CD14-positive monocyte (primary cell): ENCODE measurements around the gene NBAS. TPM values are rescaled to one million over a fixed set of nuclear protein-coding genes. Genes with fewer than 3 reads are reported as not detected.

Experiments used
- DNase-seq, 3 donors: peaks; one replicate each; pipeline ENCODE4 v3.0.0-alpha.2; 2011 to 2022
- H2AFZ ChIP-seq: 2 replicates; pipeline ENCODE4 v1.6.0; 2012; ENCODE audit warnings: mild to moderate bottlenecking, low read depth, low read length, inconsistent platforms; ENCODE audit not compliant: insufficient read depth, poor library complexity, severe bottlenecking
- H3K27ac ChIP-seq, 2 donors: 1 replicate in 1 of 2; 2 replicates in 1 of 2; pipeline ENCODE4 v1.5.1; 2012 to 2013; ENCODE audit warnings: low read length in 2 of 2, control low read depth in 1 of 2, inconsistent platforms in 1 of 2, low read depth in 1 of 2, mild to moderate bottlenecking in 1 of 2
- H3K27me3 ChIP-seq, 2 donors: one replicate each; pipeline versions ENCODE4 v1.6.0 to v1.6.1; 2011 to 2013; ENCODE audit warnings: low read length in 2 of 2; ENCODE audit not compliant: control insufficient read depth in 2 of 2, insufficient read depth in 2 of 2
- H3K36me3 ChIP-seq, 2 donors: replicated peaks in 1 of 2; 1 replicate in 1 of 2; 2 replicates in 1 of 2; pipeline versions ENCODE4 v1.5.1 to v1.6.1; 2012 to 2013; ENCODE audit warnings: low read length in 2 of 2, control low read depth in 1 of 2, inconsistent platforms in 1 of 2, mild to moderate bottlenecking in 1 of 2; ENCODE audit not compliant: insufficient read depth in 2 of 2, control insufficient read depth in 1 of 2
- H3K4me1 ChIP-seq, 2 donors: 1 replicate in 1 of 2; 2 replicates in 1 of 2; pipeline versions ENCODE4 v1.5.1 to v1.6.1; 2012 to 2013; ENCODE audit warnings: low read length in 2 of 2, control low read depth in 1 of 2, inconsistent platforms in 1 of 2, mild to moderate bottlenecking in 1 of 2, moderate library complexity in 1 of 2; ENCODE audit not compliant: insufficient read depth in 2 of 2, control insufficient read depth in 1 of 2
- H3K4me2 ChIP-seq: replicated peaks from 2 replicates; pipeline ENCODE3; 2012; ENCODE audit warnings: low read length, moderate library complexity, mild to moderate bottlenecking; ENCODE audit not compliant: poor library complexity, severe bottlenecking; ENCODE audit errors: extremely low read depth
- H3K4me3 ChIP-seq, 3 experiments: fragments of 200-600 bp in 1 of 3; sonication (generic) in 1 of 3; replicated peaks in 1 of 3; 1 replicate in 2 of 3; 2 replicates in 1 of 3; pipeline ENCODE4 v1.5.1; 2011 to 2013; ENCODE audit warnings: low read length in 3 of 3, mild to moderate bottlenecking in 3 of 3, control low read depth in 2 of 3, low read depth in 2 of 3, inconsistent platforms in 1 of 3, moderate library complexity in 1 of 3
- H3K79me2 ChIP-seq: 2 replicates; pipeline ENCODE4 v1.6.0; 2012; ENCODE audit warnings: mild to moderate bottlenecking, control low read depth, inconsistent platforms, low read length, moderate library complexity; ENCODE audit not compliant: insufficient read depth
- H3K9ac ChIP-seq: 2 replicates; pipeline ENCODE4 v1.6.0; 2017; ENCODE audit warnings: low read length, mild to moderate bottlenecking; ENCODE audit not compliant: insufficient read depth, poor library complexity, severe bottlenecking
- H3K9me3 ChIP-seq, 2 donors: replicated peaks in 1 of 2; 1 replicate in 1 of 2; 2 replicates in 1 of 2; pipeline versions ENCODE4 v1.5.1 to v1.6.1; 2012 to 2013; ENCODE audit warnings: low read length in 2 of 2, control low read depth in 1 of 2; ENCODE audit not compliant: control insufficient read depth in 1 of 2, insufficient read depth in 1 of 2
- H4K20me1 ChIP-seq: 2 replicates; pipeline ENCODE4 v1.6.0; 2012; ENCODE audit warnings: mild to moderate bottlenecking, low read length, control low read depth, moderate library complexity; ENCODE audit not compliant: insufficient read depth
- H3K27ac Mint-ChIP-seq, 7 donors: one replicate each; pipeline ENCODE4 v1.8.0; 2020; ENCODE audit warnings: mild to moderate bottlenecking in 7 of 7, mixed read lengths in 7 of 7, moderate library complexity in 6 of 7, inconsistent platforms in 2 of 7
- H3K27me3 Mint-ChIP-seq, 3 donors: one replicate each; pipeline ENCODE4 v1.8.0; 2021 to 2022; ENCODE audit warnings: low read depth in 3 of 3, mild to moderate bottlenecking in 3 of 3, mixed read lengths in 3 of 3, moderate library complexity in 3 of 3, inconsistent platforms in 1 of 3
- H3K36me3 Mint-ChIP-seq, 2 donors: one replicate each; pipeline ENCODE4 v1.8.0; 2020; ENCODE audit warnings: mixed read lengths in 2 of 2, inconsistent platforms in 1 of 2, mild to moderate bottlenecking in 1 of 2
- H3K4me1 Mint-ChIP-seq: one replicate; pipeline ENCODE4 v1.8.0; 2020; ENCODE audit warnings: mild to moderate bottlenecking, mixed read lengths
- H3K4me3 Mint-ChIP-seq, 2 donors: one replicate each; pipeline ENCODE4 v1.8.0; 2020; ENCODE audit warnings: mild to moderate bottlenecking in 2 of 2, mixed read lengths in 2 of 2, moderate library complexity in 1 of 2
- H3K9me3 Mint-ChIP-seq, 7 donors: one replicate each; pipeline ENCODE4 v1.8.0; 2020 to 2022; ENCODE audit warnings: mixed read lengths in 7 of 7, mild to moderate bottlenecking in 6 of 7, moderate library complexity in 6 of 7, inconsistent platforms in 2 of 7
- WGBS: methylation state at CpG from one replicate; pipeline ENCODE4 v1.1.5; 2013; ENCODE audit warnings: missing lambda C conversion rate; ENCODE audit not compliant: insufficient coverage; 5-methylcytosine and 5-hydroxymethylcytosine counted together
- intact Hi-C, 2 donors: fragments of 100-400 bp; cut with micrococcal nuclease; formaldehyde crosslinking; loops; one replicate each; pipeline versions ENCODE4 v1.15.0 to v1.15.1; 2023
- polyA plus RNA-seq, 3 donors: library from polyadenylated mRNA; depleted of rRNA in 1 of 3; unstranded in 2 of 3; stranded (reverse) in 1 of 3; fragments of 300-500 nt in 2 of 3; fragments of >200 nt in 1 of 3; fragmentation: Illumina TruSeq in 2 of 3; gene quantifications; 1 replicate in 2 of 3; 2 replicates in 1 of 3; pipeline ENCODE4 v1.2.3, GENCODE V29; 2012 to 2021
- TF ChIP-seq, protein P1 (sequence below): fragments of 200-600 bp; IDR thresholded peaks from one replicate; pipeline ENCODE4 v1.8.0; 2022; ENCODE audit warnings: antibody characterized with exemption, mild to moderate bottlenecking

Gene NBAS
- polyA plus RNA-seq, 3 donors = 8.9 to 10.9 (median 8.9) TPM

DNA sequence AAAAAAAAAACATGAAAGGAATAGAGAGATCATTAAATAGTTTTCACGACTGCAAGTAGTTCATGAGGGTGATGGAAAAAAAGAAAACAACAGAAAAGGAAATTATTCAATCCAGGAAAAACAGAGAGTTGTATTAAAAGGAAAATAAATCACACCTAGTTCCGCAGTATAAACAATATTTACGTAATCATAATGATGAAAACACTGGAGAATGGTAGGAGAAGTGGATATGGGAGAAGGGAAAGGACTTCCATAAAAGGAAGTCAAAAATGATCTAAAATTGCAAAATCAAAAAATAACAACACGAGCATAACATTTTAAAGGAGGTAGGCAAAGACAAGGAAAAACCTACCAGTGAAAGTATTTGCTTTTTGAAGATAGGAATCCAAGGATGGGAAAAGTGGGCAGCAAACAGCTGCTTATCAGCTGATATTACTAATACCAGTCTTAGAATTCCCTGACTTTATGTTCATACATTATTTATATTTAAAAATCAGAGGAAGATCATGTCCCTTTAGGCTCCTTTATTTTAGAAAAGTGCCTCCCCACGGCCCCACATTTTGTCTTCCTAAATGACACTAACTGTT, 160.8 kb downstream of the NBAS start:
- no peak overlapping the region for H3K9ac ChIP-seq
- TF ChIP-seq, protein P1, sequence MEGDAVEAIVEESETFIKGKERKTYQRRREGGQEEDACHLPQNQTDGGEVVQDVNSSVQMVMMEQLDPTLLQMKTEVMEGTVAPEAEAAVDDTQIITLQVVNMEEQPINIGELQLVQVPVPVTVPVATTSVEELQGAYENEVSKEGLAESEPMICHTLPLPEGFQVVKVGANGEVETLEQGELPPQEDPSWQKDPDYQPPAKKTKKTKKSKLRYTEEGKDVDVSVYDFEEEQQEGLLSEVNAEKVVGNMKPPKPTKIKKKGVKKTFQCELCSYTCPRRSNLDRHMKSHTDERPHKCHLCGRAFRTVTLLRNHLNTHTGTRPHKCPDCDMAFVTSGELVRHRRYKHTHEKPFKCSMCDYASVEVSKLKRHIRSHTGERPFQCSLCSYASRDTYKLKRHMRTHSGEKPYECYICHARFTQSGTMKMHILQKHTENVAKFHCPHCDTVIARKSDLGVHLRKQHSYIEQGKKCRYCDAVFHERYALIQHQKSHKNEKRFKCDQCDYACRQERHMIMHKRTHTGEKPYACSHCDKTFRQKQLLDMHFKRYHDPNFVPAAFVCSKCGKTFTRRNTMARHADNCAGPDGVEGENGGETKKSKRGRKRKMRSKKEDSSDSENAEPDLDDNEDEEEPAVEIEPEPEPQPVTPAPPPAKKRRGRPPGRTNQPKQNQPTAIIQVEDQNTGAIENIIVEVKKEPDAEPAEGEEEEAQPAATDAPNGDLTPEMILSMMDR = no peak
- H3K4me3 Mint-ChIP-seq = no peak overlapping the region
- H3K36me3 Mint-ChIP-seq = peaks cover 27 to 30% of the 10 kb centered on the region in 2 donors
- H3K9me3 ChIP-seq = no peaks in the 10 kb centered on the region
- no peaks in the 10 kb centered on the region for H3K4me1 ChIP-seq
- DNase-seq = no peak
- H3K27ac Mint-ChIP-seq = no peak overlapping the region
- no peak overlapping the region for H3K27ac ChIP-seq
- no peaks in the 10 kb centered on the region for H3K27me3 Mint-ChIP-seq
- peaks cover 1 to 27% of the 10 kb centered on the region in 2 donors for H3K36me3 ChIP-seq
- no peak overlapping the region for H2AFZ ChIP-seq
- H3K4me3 ChIP-seq = no peak overlapping the region
- no peak overlapping the region for H3K4me2 ChIP-seq
- H3K9me3 Mint-ChIP-seq = no peaks in the 10 kb centered on the region
- H3K79me2 ChIP-seq = no peaks in the 10 kb centered on the region
- intact Hi-C loops = no loop called here
- H3K27me3 ChIP-seq = no peaks in the 10 kb centered on the region
- no peaks in the 10 kb centered on the region for H4K20me1 ChIP-seq
- no CpG with 5 or more reads among the region's 5 CpGs for WGBS
- H3K4me1 Mint-ChIP-seq = no peaks in the 10 kb centered on the region

DNA sequence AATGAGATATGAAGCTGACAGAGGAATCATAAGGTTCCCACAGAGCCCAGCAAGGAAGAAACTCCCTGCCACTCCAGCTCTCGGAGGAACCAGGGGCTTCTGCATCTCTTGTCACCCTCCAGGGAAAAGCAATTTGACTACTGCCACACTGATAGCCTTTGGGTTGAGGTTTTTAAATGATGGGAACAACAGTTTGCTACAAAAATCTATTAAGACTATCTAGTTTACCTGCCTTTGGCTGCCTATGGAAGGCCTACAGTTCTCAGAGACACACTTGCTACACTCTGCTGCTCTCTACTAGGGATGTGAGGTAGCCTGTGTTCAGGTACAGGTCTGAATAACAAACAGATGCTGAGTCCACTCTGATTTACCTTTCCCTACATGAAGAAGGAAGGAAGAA, 161.9 kb downstream of the NBAS start:
- H3K27ac Mint-ChIP-seq = no peak overlapping the region
- no CpG with 5 or more reads among the region's 1 CpG for WGBS

More for the DNA sequence above, 161.9 kb downstream of the NBAS start:
- Mint-ChIP-seq H3K9me3 (no peaks in the 10 kb centered on the region), H3K4me3 (no peak overlapping the region), H3K4me1 (no peaks in the 10 kb centered on the region), H3K27me3 (no peaks in the 10 kb centered on the region), H3K36me3 (peaks cover 23 to 33% of the 10 kb centered on the region in 2 donors)
- no peak for DNase-seq
- intact Hi-C loops = no loop called here
- H3K36me3 ChIP-seq = peaks cover 6 to 33% of the 10 kb centered on the region in 2 donors
- H3K4me2 ChIP-seq = no peak overlapping the region
- no peaks in the 10 kb centered on the region for H3K9me3 ChIP-seq
- H3K9ac ChIP-seq = no peak overlapping the region
- H3K4me3 ChIP-seq = no peak overlapping the region
- no peaks in the 10 kb centered on the region for H4K20me1 ChIP-seq
- H2AFZ ChIP-seq = no peak overlapping the region
- H3K27me3 ChIP-seq = no peaks in the 10 kb centered on the region
- TF ChIP-seq, protein P1 = no peak
- H3K79me2 ChIP-seq = no peaks in the 10 kb centered on the region
- no peak overlapping the region for H3K27ac ChIP-seq
- H3K4me1 ChIP-seq = no peaks in the 10 kb centered on the region
